ENCODE measurements around the gene NKAIN2.

The NKAIN2 gene

GRCh38 chr6:124040655-124041054 is 237.0 kb downstream of the NKAIN2 start:
- DNase-seq: no peak

- DNase-seq: no peak
Measured at GRCh38 chr6:124052120-124052519, 248.5 kb downstream of the NKAIN2 start.

- DNase-seq: no peak
Measured at GRCh38 chr6:124053315-124053714, 249.7 kb downstream of the NKAIN2 start.

GRCh38 chr6:124054034-124054433 is 250.4 kb downstream of the NKAIN2 start:
- DNase-seq: no peak

GRCh38 chr6:124055395-124055794 is 251.7 kb downstream of the NKAIN2 start:
- DNase-seq: no peak

GRCh38 chr6:124055963-124056362 is 252.3 kb downstream of the NKAIN2 start:
- no peak for DNase-seq

GRCh38 chr6:124056407-124057334 is 253.0 kb downstream of the NKAIN2 start:
- no peak for DNase-seq

GRCh38 chr6:124057461-124057860 is 253.8 kb downstream of the NKAIN2 start:
- DNase-seq: no peak

GRCh38 chr6:124064317-124065113 is 260.9 kb downstream of the NKAIN2 start:
- no peak for DNase-seq

GRCh38 chr6:124066269-124066668 is 262.6 kb downstream of the NKAIN2 start:
- DNase-seq: no peak

GRCh38 chr6:124066946-124067552 is 263.4 kb downstream of the NKAIN2 start:
- no peak for DNase-seq

- no peak for DNase-seq
Measured at GRCh38 chr6:124069230-124069950, 265.7 kb downstream of the NKAIN2 start.

GRCh38 chr6:124073021-124073420 is 269.4 kb downstream of the NKAIN2 start:
- no peak for DNase-seq

- DNase-seq: no peak
Measured at GRCh38 chr6:124073820-124074587, 270.3 kb downstream of the NKAIN2 start.

GRCh38 chr6:124074606-124075005 is 270.9 kb downstream of the NKAIN2 start:
- no peak for DNase-seq

- DNase-seq: peak; percentile 43
Measured at GRCh38 chr6:124076336-124077048, 272.8 kb downstream of the NKAIN2 start.

- DNase-seq: no peak
Measured at GRCh38 chr6:124078169-124078568, 274.5 kb downstream of the NKAIN2 start.

GRCh38 chr6:124080483-124080882 is 276.8 kb downstream of the NKAIN2 start:
- no peak for DNase-seq

- no peak for DNase-seq
Measured at GRCh38 chr6:124090491-124090890, 286.8 kb downstream of the NKAIN2 start.

- DNase-seq: no peak
Measured at GRCh38 chr6:124099520-124099919, 295.9 kb downstream of the NKAIN2 start.

- DNase-seq: no peak
Measured at GRCh38 chr6:124110514-124110913, 306.8 kb downstream of the NKAIN2 start.
